ENCODE measurements around the gene CD320. TPM values are rescaled to one million over a fixed set of nuclear protein-coding genes. Genes with fewer than 3 reads are reported as not detected.
"Not testable (repeated sequence)": the region's sequence is repeated elsewhere in the genome, so short reads cannot be mapped to it uniquely, and the experiment has no call there.

CD320 gene
- total RNA-seq, 1 donor from 2014 or later = 90.2 TPM

DNA sequence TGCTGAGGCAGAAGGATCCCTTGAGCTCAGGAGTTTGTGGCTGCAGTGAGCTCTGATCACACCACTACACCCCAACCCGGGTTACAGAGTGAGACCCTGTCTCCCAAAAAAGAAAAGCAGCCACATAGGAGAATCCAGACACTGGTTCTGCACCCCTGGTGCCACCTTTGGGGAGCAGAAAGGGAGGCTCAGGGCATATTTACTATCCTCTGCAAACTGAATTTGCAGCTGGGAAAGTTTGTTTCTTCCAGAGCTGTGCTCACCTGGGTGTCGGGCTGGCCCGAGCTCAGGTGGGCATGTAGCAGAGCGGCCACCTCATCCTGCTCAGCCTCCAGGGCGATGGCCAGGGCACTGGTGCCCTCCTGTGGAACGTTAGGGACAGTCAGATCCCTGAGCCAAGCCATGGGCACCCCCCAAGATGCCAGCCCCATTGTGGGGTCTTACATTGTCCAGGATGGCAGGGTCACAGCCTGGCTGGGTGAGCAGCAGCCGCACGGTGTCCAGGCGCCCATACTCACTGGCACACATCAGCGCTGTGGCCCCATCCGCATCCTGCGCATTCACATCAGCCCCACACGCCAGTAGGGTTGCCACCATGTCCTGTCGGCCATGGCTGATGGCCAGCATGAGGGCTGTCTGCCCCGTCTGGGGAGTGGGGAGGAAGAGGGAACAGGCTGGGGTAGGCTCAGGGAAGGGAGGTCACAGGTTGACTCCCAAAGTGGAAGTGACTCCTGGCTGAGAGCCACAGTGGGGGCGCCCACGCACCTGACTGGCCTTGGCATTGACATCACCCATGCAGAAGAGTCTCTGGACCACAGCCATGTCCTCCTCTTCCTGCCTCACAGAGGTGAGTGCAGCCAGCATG is 16.3 kb upstream of the CD320 start:
- peaks cover 38% of the 10 kb centered on the region for H3K36me3 Mint-ChIP-seq (ENCODE audit: low read depth)
- H3K9me3 Mint-ChIP-seq = no peaks in the 10 kb centered on the region
- no peak for DNase-seq (ENCODE audit: low spot score)
- no peak overlapping the region for H3K27ac Mint-ChIP-seq
- intact Hi-C loops (cut with micrococcal nuclease) = loop anchor here (5.0 kb wide), 1 partner anchor 317 kb away; the partner anchor contains the start of gene ELAVL1
- no peak overlapping the region for H3K4me3 Mint-ChIP-seq (ENCODE audit: low read depth)
- peaks cover 8% of the 10 kb centered on the region for H3K27me3 Mint-ChIP-seq (ENCODE audit: low read depth)
- peaks cover 12% of the 10 kb centered on the region for H3K4me1 Mint-ChIP-seq (ENCODE audit: low read depth)

DNA sequence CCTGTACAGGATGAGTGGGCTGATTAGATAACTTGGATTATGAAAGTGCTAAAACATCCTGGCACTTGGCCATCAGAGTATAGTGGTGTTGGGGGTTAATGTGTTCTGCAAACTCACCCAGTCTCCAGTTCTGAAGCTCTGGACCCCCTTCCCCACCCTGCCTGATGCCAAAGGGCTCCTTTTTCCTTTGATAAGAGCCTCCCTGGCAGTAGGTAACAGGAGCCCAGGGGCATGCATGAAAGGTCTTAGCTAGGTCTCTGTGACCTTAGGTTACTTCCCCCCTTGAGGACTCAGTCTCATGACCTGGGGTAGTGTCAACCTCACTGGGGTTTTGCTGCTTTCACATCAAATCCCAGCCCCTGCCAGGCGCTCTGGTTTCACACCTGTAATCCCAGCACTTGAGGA is 15.6 kb upstream of the CD320 start:
- DNase-seq (ENCODE audit: low spot score) = no peak
- H3K4me3 Mint-ChIP-seq (ENCODE audit: low read depth) = peak overlapping the region; percentile 17
- peaks cover 12% of the 10 kb centered on the region for H3K4me1 Mint-ChIP-seq (ENCODE audit: low read depth)
- H3K27ac Mint-ChIP-seq = no peak overlapping the region
- no peaks in the 10 kb centered on the region for H3K9me3 Mint-ChIP-seq
- H3K27me3 Mint-ChIP-seq (ENCODE audit: low read depth) = peaks cover 8% of the 10 kb centered on the region
- peaks cover 39% of the 10 kb centered on the region for H3K36me3 Mint-ChIP-seq (ENCODE audit: low read depth)
- intact Hi-C loops (cut with micrococcal nuclease) = loop anchor here (5.0 kb wide), 1 partner anchor 316 kb away; the partner anchor contains the start of gene ELAVL1

DNA sequence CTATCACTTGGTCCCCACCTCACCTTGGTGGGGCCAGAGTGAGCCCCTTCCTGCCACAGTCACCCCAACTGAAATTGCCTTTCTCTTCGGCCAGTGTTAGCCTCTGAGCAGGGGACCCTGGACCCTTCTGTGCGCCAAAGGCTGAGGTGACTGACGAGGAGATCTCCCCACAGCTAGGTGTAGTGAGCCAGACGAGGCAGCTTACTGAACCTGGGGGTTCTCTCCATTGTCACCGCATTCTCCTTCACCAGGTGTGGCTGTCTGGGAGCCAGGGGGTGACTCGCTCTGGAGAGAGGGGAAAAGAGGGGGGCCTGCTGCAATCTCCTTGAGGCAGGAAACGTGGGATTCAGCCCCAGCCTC is 14.5 kb upstream of the CD320 start:
- DNase-seq (ENCODE audit: low spot score) = no peak
- Mint-ChIP-seq H3K27me3 (ENCODE audit: low read depth) (peaks cover 5% of the 10 kb centered on the region), H3K27ac (peak overlapping the region; percentile 55), H3K36me3 (ENCODE audit: low read depth) (peaks cover 39% of the 10 kb centered on the region), H3K4me3 (ENCODE audit: low read depth) (peak overlapping the region; percentile 99), H3K9me3 (no peaks in the 10 kb centered on the region), H3K4me1 (ENCODE audit: low read depth) (peaks cover 12% of the 10 kb centered on the region)
- intact Hi-C loops (cut with micrococcal nuclease) = loop anchor here (5.0 kb wide), 1 partner anchor 315 kb away; the partner anchor contains the start of gene ELAVL1

DNA sequence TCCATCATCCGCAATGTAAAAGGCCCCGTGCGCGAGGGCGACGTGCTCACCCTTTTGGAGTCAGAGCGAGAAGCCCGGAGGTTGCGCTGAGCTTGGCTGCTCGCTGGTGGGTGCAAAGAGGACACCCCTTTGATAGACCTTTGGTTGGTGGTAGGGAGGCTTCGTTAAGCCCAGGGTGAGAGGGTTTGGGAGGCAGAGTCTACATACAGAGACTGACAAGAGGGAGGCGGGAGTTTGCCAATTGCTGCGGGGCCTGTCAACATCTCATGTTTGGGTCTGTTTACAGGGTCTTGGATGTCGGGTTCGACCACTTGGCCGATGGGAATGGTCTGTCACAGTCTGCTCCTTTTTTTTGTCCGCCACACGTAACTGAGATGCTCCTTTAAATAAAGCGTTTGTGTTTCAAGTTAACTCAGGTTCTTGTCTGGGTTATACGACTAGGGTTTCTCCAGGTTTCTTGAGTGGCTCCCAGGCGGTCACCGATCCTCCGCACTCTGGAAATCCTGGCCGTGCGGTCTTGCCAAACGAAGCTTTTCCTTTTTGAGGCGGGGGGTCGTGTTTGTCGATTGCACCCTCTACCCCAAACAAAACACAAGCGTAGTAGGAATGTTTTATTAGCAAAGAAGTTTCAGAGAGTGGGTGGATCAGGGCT is 14.0 kb upstream of the CD320 start:
- no peaks in the 10 kb centered on the region for H3K9me3 Mint-ChIP-seq
- H3K27me3 Mint-ChIP-seq (ENCODE audit: low read depth) = peaks cover 5% of the 10 kb centered on the region
- peaks cover 12% of the 10 kb centered on the region for H3K4me1 Mint-ChIP-seq (ENCODE audit: low read depth)
- peak overlapping the region; percentile 98 for H3K27ac Mint-ChIP-seq
- DNase-seq (ENCODE audit: low spot score) = no peak
- peak overlapping the region; percentile 99 for H3K4me3 Mint-ChIP-seq (ENCODE audit: low read depth)
- H3K36me3 Mint-ChIP-seq (ENCODE audit: low read depth) = peaks cover 44% of the 10 kb centered on the region
- intact Hi-C loops (cut with micrococcal nuclease) = loop anchor here (1.0 to 5.0 kb wide), 2 partner anchors 14 to 315 kb away; partner anchors contain the start of genes CD320 and ELAVL1

- H3K9me3 Mint-ChIP-seq = no peaks in the 10 kb centered on the region
- peak; percentile 96 for DNase-seq (ENCODE audit: low spot score)
- no peaks in the 10 kb centered on the region for H3K27me3 Mint-ChIP-seq (ENCODE audit: low read depth)
- peaks cover 44% of the 10 kb centered on the region for H3K36me3 Mint-ChIP-seq (ENCODE audit: low read depth)
- intact Hi-C loops (cut with micrococcal nuclease) = loop anchor here (1.0 to 5.0 kb wide), 2 partner anchors 13 to 314 kb away; partner anchors contain the start of genes CD320 and ELAVL1
- H3K4me1 Mint-ChIP-seq (ENCODE audit: low read depth) = peaks cover 12% of the 10 kb centered on the region
- H3K4me3 Mint-ChIP-seq (ENCODE audit: low read depth) = peak within 1 kb of the TSS; percentile 99
- H3K27ac Mint-ChIP-seq = peak within 1 kb of the TSS; percentile 98
Measured at GRCh38 chr19:8321067-8321985, 13.2 kb upstream of the CD320 start, which contains the start of the genes NDUFA7 and RPS28. NDUFA7 (minus strand) TSS chr19:8321375; CDS start chr19:8321358, 17 bp downstream. RPS28 (plus strand) TSS chr19:8321496; CDS start chr19:8321531, 35 bp downstream.

- H3K4me1 Mint-ChIP-seq (ENCODE audit: low read depth) = peaks cover 12% of the 10 kb centered on the region
- intact Hi-C loops (cut with micrococcal nuclease) = loop anchor here (1.0 to 5.0 kb wide), 2 partner anchors 12 to 313 kb away; partner anchors contain the start of genes CD320 and ELAVL1
Measured at GRCh38 chr19:8320564-8321066, 12.5 kb upstream of the CD320 start.

GRCh38 chr19:8319807-8320520 is 11.8 kb upstream of the CD320 start:
- no peaks in the 10 kb centered on the region for H3K27me3 Mint-ChIP-seq (ENCODE audit: low read depth)
- peak overlapping the region; percentile 99 for H3K4me3 Mint-ChIP-seq (ENCODE audit: low read depth)
- intact Hi-C loops (cut with micrococcal nuclease) = loop anchor here (5.0 kb wide), 1 partner anchor 313 kb away; the partner anchor contains the start of gene ELAVL1
- no peak for DNase-seq (ENCODE audit: low spot score)
- peaks cover 53% of the 10 kb centered on the region for H3K36me3 Mint-ChIP-seq (ENCODE audit: low read depth)
- peak overlapping the region; percentile 98 for H3K27ac Mint-ChIP-seq
- no peaks in the 10 kb centered on the region for H3K9me3 Mint-ChIP-seq
- peaks cover 12% of the 10 kb centered on the region for H3K4me1 Mint-ChIP-seq (ENCODE audit: low read depth)

More at GRCh38 chr19:8320564-8321066, 12.5 kb upstream of the CD320 start:
- peak overlapping the region; percentile 98 for H3K27ac Mint-ChIP-seq
- H3K4me3 Mint-ChIP-seq (ENCODE audit: low read depth) = peak overlapping the region; percentile 99
- peaks cover 46% of the 10 kb centered on the region for H3K36me3 Mint-ChIP-seq (ENCODE audit: low read depth)
- DNase-seq (ENCODE audit: low spot score) = no peak
- no peaks in the 10 kb centered on the region for H3K27me3 Mint-ChIP-seq (ENCODE audit: low read depth)
- H3K9me3 Mint-ChIP-seq = no peaks in the 10 kb centered on the region

- H3K27me3 Mint-ChIP-seq (ENCODE audit: low read depth); H3K27ac Mint-ChIP-seq; intact Hi-C loops (cut with micrococcal nuclease); H3K9me3 Mint-ChIP-seq; DNase-seq (ENCODE audit: low spot score): not testable (repeated sequence)
- Mint-ChIP-seq H3K4me1 (ENCODE audit: low read depth) (peaks cover 12% of the 10 kb centered on the region), H3K4me3 (ENCODE audit: low read depth) (peak overlapping the region; percentile 17), H3K36me3 (ENCODE audit: low read depth) (peaks cover 52% of the 10 kb centered on the region)
Measured at GRCh38 chr19:8318835-8319234, 10.7 kb upstream of the CD320 start.

DNA sequence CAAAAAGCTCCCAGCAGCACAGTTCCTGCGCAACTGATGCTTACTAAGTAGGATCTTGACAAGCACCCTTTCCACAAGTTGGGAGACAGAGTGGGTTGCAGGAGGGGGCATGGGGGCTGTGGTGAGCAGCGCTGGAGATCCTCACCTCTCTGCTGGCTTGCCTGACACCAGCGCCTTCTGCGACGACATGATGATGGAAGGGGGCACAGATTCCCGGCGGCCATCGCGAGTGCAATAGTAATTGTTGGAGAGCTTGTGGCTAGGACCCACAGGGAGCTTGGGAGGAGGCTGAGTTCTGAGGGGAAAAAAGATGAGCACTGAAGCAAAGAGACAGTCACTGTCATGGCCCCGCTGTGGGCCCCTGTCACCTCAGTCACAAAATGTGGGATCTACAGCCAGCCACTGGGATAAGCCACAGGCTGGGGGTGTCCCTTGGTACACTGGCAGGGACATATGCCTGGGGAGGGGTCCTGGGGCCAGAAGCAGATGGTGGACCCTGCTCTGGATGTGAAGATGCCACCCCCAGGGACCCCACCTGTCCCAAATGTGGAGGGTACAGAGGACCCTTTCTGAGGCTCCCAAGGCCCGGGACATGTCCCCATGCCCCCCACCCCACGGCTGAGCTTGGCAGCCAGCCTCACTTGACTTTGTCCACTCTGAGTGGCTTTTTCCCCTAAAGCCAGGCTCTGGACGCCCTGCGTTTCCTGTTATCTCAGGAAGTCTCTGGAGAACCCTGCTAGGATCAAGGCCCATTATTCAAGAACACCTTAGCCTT is 8.4 kb upstream of the CD320 start:
- Mint-ChIP-seq H3K27ac (no peak overlapping the region), H3K9me3 (no peaks in the 10 kb centered on the region), H3K36me3 (ENCODE audit: low read depth) (peaks cover 29% of the 10 kb centered on the region), H3K4me3 (ENCODE audit: low read depth) (no peak overlapping the region), H3K27me3 (ENCODE audit: low read depth) (no peaks in the 10 kb centered on the region), H3K4me1 (ENCODE audit: low read depth) (peaks cover 7% of the 10 kb centered on the region)
- intact Hi-C loops (cut with micrococcal nuclease) = no loop called here
- no peak for DNase-seq (ENCODE audit: low spot score)

DNA sequence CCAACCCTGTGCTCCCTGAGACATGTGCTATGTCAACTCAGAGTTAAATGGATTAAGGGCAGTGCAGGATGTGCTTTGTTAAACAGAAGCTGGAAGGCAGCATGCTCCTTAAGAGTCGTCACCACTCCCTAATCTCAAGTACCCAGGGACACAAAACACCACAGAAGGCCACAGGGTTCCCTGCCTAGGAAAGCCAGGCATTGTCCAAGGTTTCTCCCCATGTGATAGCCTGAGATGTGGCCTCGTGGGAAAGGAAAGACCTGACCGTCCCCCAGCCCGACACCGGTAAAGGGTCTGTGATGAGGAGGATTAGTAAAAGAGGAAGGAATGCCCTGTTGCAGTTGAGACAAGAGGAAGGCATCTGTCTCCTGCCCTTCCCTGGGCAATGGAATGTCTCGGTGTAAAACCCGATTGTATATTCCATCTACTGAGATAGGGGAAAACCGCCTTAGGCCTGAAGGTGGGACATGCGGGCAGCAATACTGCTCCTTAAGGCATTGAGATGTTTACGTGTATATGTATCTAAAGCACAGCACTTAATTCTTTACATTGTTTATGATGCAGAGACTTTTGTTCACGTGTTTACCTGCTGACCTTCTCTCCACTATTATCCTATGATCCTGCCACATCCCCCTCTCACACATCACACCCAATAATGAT is 7.0 kb upstream of the CD320 start:
- H3K36me3 Mint-ChIP-seq (ENCODE audit: low read depth) = peaks cover 27% of the 10 kb centered on the region
- intact Hi-C loops (cut with micrococcal nuclease); H3K9me3 Mint-ChIP-seq; H3K4me3 Mint-ChIP-seq (ENCODE audit: low read depth); H3K27ac Mint-ChIP-seq; H3K4me1 Mint-ChIP-seq (ENCODE audit: low read depth); H3K27me3 Mint-ChIP-seq (ENCODE audit: low read depth); DNase-seq (ENCODE audit: low spot score): not testable (repeated sequence)
